SJCRH30 (cell line): ENCODE data around the gene EFR3B. TPM values are rescaled to one million over a fixed set of nuclear protein-coding genes. Genes with fewer than 3 reads are reported as not detected.

Experiments used
- DNase-seq, 2 experiments: peaks; one replicate each; pipeline ENCODE4 v3.0.0-alpha.2; 2015 to 2020
- H3K27ac ChIP-seq: fragments of 250-450 bp; sonication (Bioruptor Pico); 2 replicates; pipeline ENCODE4 v1.5.1; 2020; ENCODE audit warnings: mild to moderate bottlenecking, moderate library complexity
- H3K27me3 ChIP-seq: fragments of 250-450 bp; sonication (Bioruptor Pico); 2 replicates; pipeline ENCODE4 v1.5.1; 2020; ENCODE audit warnings: mild to moderate bottlenecking, moderate library complexity
- H3K36me3 ChIP-seq: fragments of 250-450 bp; sonication (Bioruptor Pico); 2 replicates; pipeline ENCODE4 v1.5.1; 2020; ENCODE audit warnings: mild to moderate bottlenecking, moderate library complexity
- H3K4me1 ChIP-seq: fragments of 250-450 bp; sonication (Bioruptor Pico); 2 replicates; pipeline ENCODE4 v1.5.1; 2020; ENCODE audit warnings: mild to moderate bottlenecking, moderate library complexity
- H3K4me3 ChIP-seq: fragments of 250-450 bp; sonication (Bioruptor Pico); 2 replicates; pipeline ENCODE4 v1.5.1; 2020; ENCODE audit warnings: mild to moderate bottlenecking, moderate library complexity
- H3K9me3 ChIP-seq: fragments of 250-450 bp; sonication (Bioruptor Pico); replicated peaks from 2 replicates; pipeline ENCODE4 v1.5.1; 2020; ENCODE audit warnings: mild to moderate bottlenecking, moderate library complexity
- total RNA-seq: library from RNA; depleted of rRNA; stranded (reverse); fragments of >200 nt; shearing (Covaris generic); gene quantifications from 2 replicates; pipeline ENCODE4 v1.2.3, GENCODE V29; 2014

Gene EFR3B
- total RNA-seq, 1 experiment from 2014 or later, result 4.2 TPM

GRCh38 chr2:25176138-25176537, 134.3 kb downstream of the EFR3B start:
- 0 out of 2 replicates have a peak, but pooled peaks cover 2% of the 10 kb centered on the region for H3K27me3 ChIP-seq
- no peak overlapping the region for H3K4me3 ChIP-seq
- H3K4me1 ChIP-seq, result no peaks in the 10 kb centered on the region
- no peaks in the 10 kb centered on the region for H3K9me3 ChIP-seq
- DNase-seq, result no peak
- H3K36me3 ChIP-seq, result no peaks in the 10 kb centered on the region
- no peak overlapping the region for H3K27ac ChIP-seq

GRCh38 chr2:25176541-25177181, 134.8 kb downstream of the EFR3B start:
- H3K27ac ChIP-seq, result no peak overlapping the region
- DNase-seq, result no peak
- no peaks in the 10 kb centered on the region for H3K36me3 ChIP-seq
- H3K27me3 ChIP-seq, result 0 out of 2 replicates have a peak, but pooled peaks cover 2% of the 10 kb centered on the region
- H3K4me1 ChIP-seq, result no peaks in the 10 kb centered on the region
- no peaks in the 10 kb centered on the region for H3K9me3 ChIP-seq
- no peak overlapping the region for H3K4me3 ChIP-seq

GRCh38 chr2:25177211-25177611, 135.3 kb downstream of the EFR3B start:
- no peak overlapping the region for H3K27ac ChIP-seq
- 0 out of 2 replicates have a peak, but pooled peaks cover 2% of the 10 kb centered on the region for H3K27me3 ChIP-seq
- H3K4me3 ChIP-seq, result no peak overlapping the region
- peaks cover 5% of the 10 kb centered on the region; the same call in 1 of the 2 replicates for H3K9me3 ChIP-seq
- H3K36me3 ChIP-seq, result no peaks in the 10 kb centered on the region
- H3K4me1 ChIP-seq, result no peaks in the 10 kb centered on the region
- DNase-seq, result no peak

- no peak overlapping the region for H3K4me3 ChIP-seq
- no peaks in the 10 kb centered on the region for H3K4me1 ChIP-seq
- DNase-seq, result no peak
- peaks cover 5% of the 10 kb centered on the region; the same call in 1 of the 2 replicates for H3K9me3 ChIP-seq
- no peaks in the 10 kb centered on the region for H3K36me3 ChIP-seq
- no peak overlapping the region for H3K27ac ChIP-seq
- 0 out of 2 replicates have a peak, but pooled peaks cover 2% of the 10 kb centered on the region for H3K27me3 ChIP-seq
Measured at GRCh38 chr2:25178976-25179375, 137.1 kb downstream of the EFR3B start.

- Histone ChIP-seq H3K36me3 (no peaks in the 10 kb centered on the region), H3K4me1 (no peaks in the 10 kb centered on the region), H3K27me3 (no peaks in the 10 kb centered on the region), H3K9me3 (peaks cover 5% of the 10 kb centered on the region; the same call in 1 of the 2 replicates), H3K27ac (no peak overlapping the region), H3K4me3 (no peak overlapping the region)
- DNase-seq, result no peak
Measured at GRCh38 chr2:25184254-25184653, 142.4 kb downstream of the EFR3B start.

GRCh38 chr2:25187729-25188350, 146.0 kb downstream of the EFR3B start:
- DNase-seq, result no peak
- Histone ChIP-seq H3K36me3 (no peaks in the 10 kb centered on the region), H3K4me3 (no peak overlapping the region), H3K27me3 (no peaks in the 10 kb centered on the region), H3K4me1 (no peaks in the 10 kb centered on the region), H3K9me3 (no peaks in the 10 kb centered on the region), H3K27ac (no peak overlapping the region)

- no peak overlapping the region for H3K27ac ChIP-seq
- no peak for DNase-seq
- H3K36me3 ChIP-seq, result no peaks in the 10 kb centered on the region
- no peaks in the 10 kb centered on the region for H3K9me3 ChIP-seq
- no peaks in the 10 kb centered on the region for H3K4me1 ChIP-seq
- H3K27me3 ChIP-seq, result no peaks in the 10 kb centered on the region
- no peak overlapping the region for H3K4me3 ChIP-seq
Measured at GRCh38 chr2:25188405-25188804, 146.5 kb downstream of the EFR3B start.

GRCh38 chr2:25190536-25190935, 148.7 kb downstream of the EFR3B start:
- DNase-seq, result no peak
- H3K4me1 ChIP-seq, result no peaks in the 10 kb centered on the region

GRCh38 chr2:25194576-25195122, 152.8 kb downstream of the EFR3B start:
- no peak overlapping the region for H3K27ac ChIP-seq
- H3K36me3 ChIP-seq, result no peaks in the 10 kb centered on the region
- H3K4me3 ChIP-seq, result no peak overlapping the region
- peaks cover 22% of the 10 kb centered on the region for H3K4me1 ChIP-seq
- DNase-seq, result no peak
- no peaks in the 10 kb centered on the region for H3K27me3 ChIP-seq
- H3K9me3 ChIP-seq, result no peaks in the 10 kb centered on the region

More at GRCh38 chr2:25190536-25190935, 148.7 kb downstream of the EFR3B start:
- Histone ChIP-seq H3K36me3 (no peaks in the 10 kb centered on the region), H3K9me3 (no peaks in the 10 kb centered on the region), H3K27ac (no peak overlapping the region), H3K4me3 (no peak overlapping the region), H3K27me3 (no peaks in the 10 kb centered on the region)

- H3K27me3 ChIP-seq, result no peaks in the 10 kb centered on the region
- peak overlapping the region; percentile 15; the same call in 1 of the 2 replicates for H3K27ac ChIP-seq
- no peaks in the 10 kb centered on the region for H3K9me3 ChIP-seq
- peak overlapping the region; percentile 25; the same call in 1 of the 2 replicates for H3K4me3 ChIP-seq
- peaks cover 22% of the 10 kb centered on the region for H3K4me1 ChIP-seq
- H3K36me3 ChIP-seq, result no peaks in the 10 kb centered on the region
- peak; percentile 74 to 87 for DNase-seq
Measured at GRCh38 chr2:25197336-25198208, 155.7 kb downstream of the EFR3B start.

- Histone ChIP-seq H3K27ac (peak overlapping the region; percentile 15; the same call in 1 of the 2 replicates), H3K27me3 (no peaks in the 10 kb centered on the region), H3K4me3 (peak overlapping the region; percentile 25; the same call in 1 of the 2 replicates), H3K36me3 (no peaks in the 10 kb centered on the region), H3K9me3 (no peaks in the 10 kb centered on the region), H3K4me1 (peaks cover 22% of the 10 kb centered on the region)
- no peak for DNase-seq
Measured at GRCh38 chr2:25198209-25198525, 156.3 kb downstream of the EFR3B start.

- no peak for DNase-seq
- no peak overlapping the region for H3K4me3 ChIP-seq
- H3K27ac ChIP-seq, result no peak overlapping the region
Measured at GRCh38 chr2:25198576-25198975, 156.7 kb downstream of the EFR3B start.

GRCh38 chr2:25201265-25201664, 159.4 kb downstream of the EFR3B start:
- Histone ChIP-seq H3K27ac (no peak overlapping the region), H3K27me3 (no peaks in the 10 kb centered on the region), H3K4me1 (peaks cover 20% of the 10 kb centered on the region), H3K36me3 (no peaks in the 10 kb centered on the region), H3K9me3 (no peaks in the 10 kb centered on the region), H3K4me3 (no peak overlapping the region)
- no peak for DNase-seq

More at GRCh38 chr2:25198576-25198975, 156.7 kb downstream of the EFR3B start:
- H3K9me3 ChIP-seq, result no peaks in the 10 kb centered on the region
- H3K27me3 ChIP-seq, result no peaks in the 10 kb centered on the region
- no peaks in the 10 kb centered on the region for H3K36me3 ChIP-seq
- peaks cover 22% of the 10 kb centered on the region for H3K4me1 ChIP-seq

GRCh38 chr2:25201794-25202193, 159.9 kb downstream of the EFR3B start:
- no peak overlapping the region for H3K27ac ChIP-seq
- no peak overlapping the region for H3K4me3 ChIP-seq
- H3K4me1 ChIP-seq, result peaks cover 15% of the 10 kb centered on the region
- H3K36me3 ChIP-seq, result no peaks in the 10 kb centered on the region
- DNase-seq, result no peak
- H3K27me3 ChIP-seq, result no peaks in the 10 kb centered on the region
- H3K9me3 ChIP-seq, result no peaks in the 10 kb centered on the region
